Neural progenitor cell (in vitro differentiated cells): ENCODE measurements around the gene TFCP2L1.

Experiments used
- EZH2 ChIP-seq: fragments of 200-600 bp; sonication (generic); IDR thresholded peaks from 2 replicates; pipeline ENCODE4 v1.6.1; 2017; ENCODE audit warnings: antibody characterized with exemption, mild to moderate bottlenecking, moderate library complexity
- EZH2phosphoT487 ChIP-seq: fragments of 200-600 bp; sonication (generic); IDR thresholded peaks from 2 replicates; pipeline ENCODE4 v1.6.1; 2017; ENCODE audit warnings: antibody characterized with exemption
- TF ChIP-seq, protein P1 (sequence below): fragments of 200-600 bp; sonication (generic); IDR thresholded peaks from 2 replicates; pipeline ENCODE4 v1.5.1; 2017; ENCODE audit warnings: antibody characterized with exemption, mild to moderate bottlenecking

DNA sequence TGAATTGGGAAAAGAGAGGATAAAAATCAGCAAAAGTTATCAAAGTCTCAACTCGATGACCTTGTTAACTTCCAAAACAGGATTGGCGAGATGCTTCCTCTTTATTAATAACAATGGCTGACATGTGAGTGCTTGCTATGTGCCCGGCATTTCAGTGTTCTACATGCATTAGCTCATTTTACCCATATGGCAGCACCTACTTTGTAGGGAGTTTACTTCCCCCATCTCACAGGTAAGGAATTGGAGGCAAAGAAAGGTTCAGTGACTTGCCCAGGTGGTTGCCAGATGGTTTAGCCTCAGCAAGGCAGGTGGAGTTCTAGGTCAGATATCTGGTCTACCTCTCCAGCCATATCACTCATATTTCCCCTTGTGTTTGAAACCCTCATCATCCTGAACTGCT is 12.4 kb downstream of the TFCP2L1 start:
- no peak for TF ChIP-seq EZH2
- TF ChIP-seq, protein P1, sequence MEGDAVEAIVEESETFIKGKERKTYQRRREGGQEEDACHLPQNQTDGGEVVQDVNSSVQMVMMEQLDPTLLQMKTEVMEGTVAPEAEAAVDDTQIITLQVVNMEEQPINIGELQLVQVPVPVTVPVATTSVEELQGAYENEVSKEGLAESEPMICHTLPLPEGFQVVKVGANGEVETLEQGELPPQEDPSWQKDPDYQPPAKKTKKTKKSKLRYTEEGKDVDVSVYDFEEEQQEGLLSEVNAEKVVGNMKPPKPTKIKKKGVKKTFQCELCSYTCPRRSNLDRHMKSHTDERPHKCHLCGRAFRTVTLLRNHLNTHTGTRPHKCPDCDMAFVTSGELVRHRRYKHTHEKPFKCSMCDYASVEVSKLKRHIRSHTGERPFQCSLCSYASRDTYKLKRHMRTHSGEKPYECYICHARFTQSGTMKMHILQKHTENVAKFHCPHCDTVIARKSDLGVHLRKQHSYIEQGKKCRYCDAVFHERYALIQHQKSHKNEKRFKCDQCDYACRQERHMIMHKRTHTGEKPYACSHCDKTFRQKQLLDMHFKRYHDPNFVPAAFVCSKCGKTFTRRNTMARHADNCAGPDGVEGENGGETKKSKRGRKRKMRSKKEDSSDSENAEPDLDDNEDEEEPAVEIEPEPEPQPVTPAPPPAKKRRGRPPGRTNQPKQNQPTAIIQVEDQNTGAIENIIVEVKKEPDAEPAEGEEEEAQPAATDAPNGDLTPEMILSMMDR = no peak
- TF ChIP-seq EZH2phosphoT487 = no peak
